ENCODE measurements around the gene GRAMD1B.
"Not testable (repeated sequence)": the region's sequence is repeated elsewhere in the genome, so short reads cannot be mapped to it uniquely, and the experiment has no call there.

GRAMD1B gene

DNA sequence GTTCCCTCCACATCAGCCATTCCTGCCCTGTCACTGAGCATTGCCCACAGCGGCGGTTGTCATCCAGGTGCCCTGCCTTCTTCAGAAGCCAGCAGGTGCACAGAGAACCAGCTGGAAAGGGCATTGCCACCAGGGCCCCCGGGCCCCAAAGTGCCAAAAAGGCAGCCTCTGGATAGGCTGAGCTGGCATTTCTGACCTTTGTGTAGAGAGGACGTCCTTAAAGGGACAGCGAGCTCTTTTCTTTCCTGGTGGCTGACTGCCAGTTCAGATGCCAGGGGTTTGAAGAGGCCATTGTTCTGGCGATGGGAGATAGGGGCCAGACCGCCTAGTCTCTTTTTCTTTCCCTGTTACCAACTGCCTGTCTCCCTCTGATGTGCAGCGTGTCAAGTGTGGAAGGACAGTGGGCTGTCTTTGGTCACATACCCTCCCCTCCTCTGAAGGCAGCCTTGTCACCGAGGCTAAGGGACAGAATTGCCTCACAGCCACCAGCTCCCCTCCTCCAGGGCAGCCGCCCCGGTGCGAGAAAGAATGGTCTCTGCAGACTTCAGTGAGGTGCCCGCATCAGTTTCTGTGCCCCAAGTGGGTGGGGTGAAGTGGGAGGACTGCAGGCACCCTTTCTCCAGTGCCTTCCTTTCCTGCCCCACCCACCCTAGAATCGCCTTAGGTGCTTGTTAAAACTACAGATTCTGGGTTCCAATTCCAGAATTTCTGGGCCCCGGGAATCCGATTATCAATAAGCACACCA, 114.7 kb downstream of the GRAMD1B start:
- DNase-seq, result no peak

DNA sequence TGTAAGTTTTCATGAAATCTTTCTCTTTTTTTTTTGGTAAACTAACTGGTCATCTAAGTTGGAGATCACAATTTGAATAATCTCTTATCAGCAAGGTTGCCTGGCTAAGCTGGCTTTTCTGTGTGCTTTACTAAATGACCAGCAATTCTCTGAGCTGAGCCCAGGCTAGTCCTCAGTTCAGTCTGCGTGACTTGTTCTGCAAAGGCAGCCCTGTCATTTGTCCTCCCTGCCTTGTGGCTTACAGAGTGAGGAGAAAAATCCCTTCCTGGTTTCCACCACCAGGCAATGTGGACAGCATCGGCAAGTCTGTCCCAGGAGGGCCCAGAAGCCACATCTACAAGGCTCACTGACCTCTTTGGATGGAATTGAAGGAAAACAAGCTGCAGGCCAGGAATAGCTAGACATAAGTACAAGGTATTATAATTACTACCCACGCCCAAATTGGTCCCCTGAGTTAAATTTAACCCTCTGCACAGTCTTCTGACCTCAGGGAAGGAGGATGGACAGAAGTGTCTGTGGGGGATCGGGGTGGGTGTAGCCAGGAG, 115.7 kb downstream of the GRAMD1B start:
- DNase-seq, result no peak

GRCh38 chr11:123546515-123546914, 116.4 kb downstream of the GRAMD1B start:
- no peak for DNase-seq

- DNase-seq, result no peak
Observed at GRCh38 chr11:123547180-123547579, 117.1 kb downstream of the GRAMD1B start.

- DNase-seq, result no peak
Observed at GRCh38 chr11:123548774-123549173, 118.7 kb downstream of the GRAMD1B start.

DNA sequence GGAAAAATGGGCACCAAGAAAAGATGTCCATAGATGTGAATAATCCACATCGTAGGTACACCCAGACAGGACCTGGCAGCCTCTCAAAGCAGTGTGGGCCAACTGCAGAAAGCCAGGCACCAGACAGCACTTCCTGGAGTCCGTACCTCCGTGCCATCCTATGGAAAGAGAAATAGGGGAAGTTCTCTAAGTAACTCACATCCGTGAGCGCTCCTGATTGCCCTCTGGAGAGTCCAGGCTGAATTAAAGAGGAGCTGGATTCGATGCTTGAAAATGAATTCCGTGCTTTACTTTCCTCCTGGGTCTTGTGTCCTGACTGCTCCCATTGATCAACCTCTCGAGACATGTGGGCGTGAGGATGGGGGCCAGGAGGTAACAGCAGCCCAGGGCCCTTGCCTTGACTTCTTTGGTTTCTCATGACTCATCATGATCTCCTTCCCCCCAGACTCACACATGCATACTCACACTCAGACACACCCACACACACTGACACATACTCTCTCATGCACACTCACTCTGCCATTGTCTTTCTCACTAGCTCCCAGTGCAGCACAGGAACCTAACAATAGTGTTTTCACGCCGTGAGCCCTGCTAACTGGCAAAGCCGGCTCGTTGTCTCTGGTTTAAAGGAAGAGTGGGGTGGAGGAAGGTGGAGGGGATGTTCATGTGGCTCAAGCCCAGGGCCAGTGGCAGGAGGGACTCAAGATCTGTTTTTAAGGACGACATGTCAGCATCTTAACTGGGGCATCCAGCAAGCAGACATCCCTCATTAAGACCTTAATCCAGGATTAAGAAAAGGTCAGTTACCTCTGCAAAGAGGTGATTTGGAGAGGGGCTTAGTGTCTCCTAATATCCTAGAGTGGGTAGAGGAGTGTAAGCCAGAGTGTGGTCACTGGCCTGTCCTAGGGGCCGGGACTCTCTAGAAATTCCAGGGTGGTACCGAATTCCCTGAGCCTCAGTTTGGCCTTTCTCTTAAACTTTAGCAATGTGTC, 120.2 kb downstream of the GRAMD1B start:
- no peak for DNase-seq

GRCh38 chr11:123551079-123551478, 121.0 kb downstream of the GRAMD1B start:
- DNase-seq, result no peak

DNA sequence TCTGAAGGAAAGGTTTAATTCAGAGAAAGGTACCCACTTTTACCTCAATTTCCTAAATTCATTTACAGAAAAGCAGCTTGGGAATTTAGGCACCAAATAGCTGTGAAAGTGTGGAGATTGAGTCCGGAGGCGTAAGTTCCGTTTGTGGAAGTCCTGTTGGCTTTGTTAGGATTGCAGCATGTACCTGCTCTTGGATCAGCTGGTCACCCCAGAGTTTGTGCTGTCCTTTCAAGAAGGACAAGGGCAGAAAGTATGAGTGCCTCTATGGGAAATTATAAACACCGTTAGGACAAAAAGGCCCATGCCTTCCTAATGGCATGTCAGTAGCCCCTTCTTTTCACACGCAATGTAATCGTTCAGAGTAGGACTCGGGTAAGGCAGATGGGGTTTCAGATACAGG, 126.6 kb downstream of the GRAMD1B start:
- no peak for DNase-seq

DNA sequence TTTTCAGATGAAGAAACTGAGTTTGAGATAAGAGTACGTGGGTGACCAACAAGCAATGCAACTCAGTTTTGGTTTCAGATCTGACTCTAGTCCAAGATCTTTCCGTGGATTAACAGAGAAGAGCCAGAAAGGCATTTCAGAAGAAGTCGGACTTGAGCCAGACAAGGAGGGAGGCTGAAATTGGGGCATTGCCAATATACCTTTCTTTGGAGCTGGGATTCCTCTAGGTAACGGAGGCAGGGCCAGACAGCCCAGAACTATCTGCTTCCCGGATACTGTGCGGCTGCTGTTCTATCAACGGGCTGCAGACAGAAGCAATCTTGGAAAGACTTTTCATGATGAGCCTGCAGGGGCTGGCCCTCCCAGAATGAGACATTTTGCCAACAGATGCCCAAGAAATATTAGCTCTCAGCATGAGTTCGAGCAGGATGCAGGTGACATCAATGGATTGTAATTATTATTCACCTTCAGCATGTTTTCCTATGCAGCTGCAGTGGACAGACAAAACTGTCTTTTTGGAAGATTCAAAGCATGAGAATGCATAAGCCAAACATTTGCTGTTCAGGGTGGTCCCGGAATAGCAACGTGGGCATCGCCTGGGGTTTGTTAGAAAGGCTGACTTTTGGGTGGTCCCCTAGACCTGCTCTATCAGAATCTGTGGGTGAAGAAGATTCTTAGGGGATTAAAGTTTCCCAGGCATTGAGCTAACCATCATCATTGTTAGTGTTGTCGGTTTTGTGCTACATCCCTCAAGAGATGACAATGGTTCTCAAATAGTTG, 128.7 kb downstream of the GRAMD1B start:
- DNase-seq, result no peak

DNA sequence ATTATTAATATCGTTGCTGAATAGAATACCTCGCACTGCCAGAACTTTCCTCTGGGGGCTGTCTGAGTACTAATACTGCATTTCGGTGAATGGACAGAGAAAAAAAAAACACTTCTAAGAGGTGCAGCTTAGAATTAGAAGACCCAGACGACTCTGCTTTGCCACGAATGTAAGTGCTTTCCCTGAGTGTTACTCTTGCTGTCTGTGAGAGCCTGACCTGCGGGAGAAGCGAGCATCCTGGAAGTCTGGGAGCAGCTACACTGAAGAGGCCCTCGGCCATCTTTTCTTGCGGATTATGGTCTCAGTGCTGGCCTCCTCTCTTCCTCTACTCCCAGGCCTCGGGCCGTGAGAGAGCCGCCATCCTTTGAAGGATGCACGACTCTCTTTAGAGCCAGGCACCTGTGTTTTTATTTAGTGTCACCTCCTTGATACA, 129.5 kb downstream of the GRAMD1B start:
- no peak for DNase-seq

DNA sequence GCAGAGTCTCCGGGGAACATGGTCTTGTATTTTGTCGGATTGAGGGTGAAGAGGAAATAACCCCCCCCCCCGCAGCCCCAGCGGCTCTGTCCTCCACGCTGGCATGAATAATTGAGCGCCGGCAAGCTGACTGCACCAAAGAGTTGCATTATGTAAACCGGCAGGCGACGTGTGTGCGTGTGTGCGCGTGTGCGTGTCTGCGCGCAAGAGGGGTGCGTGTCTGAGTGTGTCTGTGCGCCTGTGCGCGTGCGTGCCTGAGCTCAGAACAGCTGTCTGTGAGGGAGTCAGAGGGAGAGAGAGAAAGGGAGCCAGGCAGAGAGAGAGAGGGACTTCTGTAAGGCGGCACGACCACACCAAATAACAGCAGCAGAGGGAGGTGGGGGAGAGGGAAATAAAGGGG, 129.9 kb downstream of the GRAMD1B start:
- DNase-seq, result no peak

DNA sequence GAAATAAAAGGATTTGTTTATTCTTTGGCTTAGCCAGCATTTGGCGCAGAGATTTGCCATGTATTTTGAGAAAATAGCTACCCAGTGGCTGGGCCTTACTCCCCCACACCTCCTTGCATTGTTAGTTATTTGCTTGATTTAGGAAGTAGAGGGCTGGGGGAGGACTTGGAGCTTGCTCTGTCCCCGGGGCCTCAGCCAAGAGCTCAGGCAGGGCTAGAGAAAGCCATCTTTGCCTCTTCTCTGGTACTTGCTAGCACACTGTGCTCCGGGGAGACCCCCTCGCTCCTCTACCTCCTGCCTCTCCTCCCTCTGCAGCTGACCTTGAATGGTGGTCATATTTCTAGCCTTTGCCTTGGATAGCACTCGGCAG, 131.3 kb downstream of the GRAMD1B start:
- no peak for DNase-seq

DNA sequence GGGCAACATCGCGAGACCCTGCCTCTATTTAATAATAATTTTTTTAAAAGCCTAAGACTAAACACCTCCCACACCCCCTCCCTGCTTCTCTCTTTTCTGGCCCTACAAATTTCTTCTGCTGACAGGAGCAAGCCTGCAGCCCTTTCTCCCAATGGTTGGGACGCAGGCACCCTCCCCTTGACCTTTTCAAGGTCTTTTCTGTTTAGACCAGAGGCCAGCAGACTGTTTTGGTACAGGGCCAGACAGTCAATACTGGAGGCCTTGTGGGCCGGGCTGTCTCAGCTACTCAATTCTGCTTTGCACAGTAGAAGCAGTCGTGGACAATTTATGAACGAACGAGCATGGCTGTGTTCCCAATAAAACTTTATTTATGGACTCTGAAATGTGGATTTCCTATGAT, 132.1 kb downstream of the GRAMD1B start:
- DNase-seq, result no peak

GRCh38 chr11:123562829-123563228, 132.8 kb downstream of the GRAMD1B start:
- DNase-seq, result no peak

DNA sequence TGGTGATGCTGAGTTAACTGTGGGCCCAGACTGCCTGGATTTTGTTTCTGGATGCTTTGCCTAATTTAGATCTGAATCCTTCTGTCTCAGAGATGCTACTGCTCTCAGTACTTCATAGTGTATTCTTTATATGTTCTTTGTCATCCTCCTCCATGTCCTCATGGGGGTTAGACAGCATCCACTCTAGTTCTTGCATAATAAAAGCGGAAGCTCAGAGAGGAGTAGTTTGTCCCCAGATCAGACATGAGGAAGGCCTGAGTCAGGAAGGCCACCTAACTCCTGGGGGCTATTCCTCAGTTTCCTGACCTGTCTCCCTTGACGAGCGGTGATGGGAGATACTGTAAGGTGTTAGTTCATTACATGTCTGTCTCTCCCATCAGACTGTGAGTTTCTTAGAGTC, 134.2 kb downstream of the GRAMD1B start:
- no peak for DNase-seq

GRCh38 chr11:123566852-123567251, 136.8 kb downstream of the GRAMD1B start:
- DNase-seq, result no peak

DNA sequence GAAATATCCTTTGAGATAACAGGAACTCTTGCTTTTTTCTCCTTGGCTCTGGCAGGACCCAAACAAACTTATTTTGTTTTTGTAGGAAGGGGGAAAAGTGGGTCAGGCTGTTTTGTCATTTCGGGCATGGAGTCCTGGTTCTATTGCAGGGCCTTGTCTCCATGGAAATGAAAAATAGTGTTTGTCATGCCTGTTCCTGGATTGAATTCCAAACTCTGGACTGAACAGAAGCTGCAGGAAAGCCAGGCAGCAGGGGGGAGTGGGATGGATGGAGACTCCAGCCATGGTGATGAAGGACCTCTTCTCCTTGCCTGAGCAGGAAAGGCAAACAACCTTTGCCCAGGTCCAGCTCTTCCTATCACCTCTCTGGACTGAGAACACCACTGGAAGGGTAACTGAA, 137.4 kb downstream of the GRAMD1B start:
- no peak for DNase-seq

DNA sequence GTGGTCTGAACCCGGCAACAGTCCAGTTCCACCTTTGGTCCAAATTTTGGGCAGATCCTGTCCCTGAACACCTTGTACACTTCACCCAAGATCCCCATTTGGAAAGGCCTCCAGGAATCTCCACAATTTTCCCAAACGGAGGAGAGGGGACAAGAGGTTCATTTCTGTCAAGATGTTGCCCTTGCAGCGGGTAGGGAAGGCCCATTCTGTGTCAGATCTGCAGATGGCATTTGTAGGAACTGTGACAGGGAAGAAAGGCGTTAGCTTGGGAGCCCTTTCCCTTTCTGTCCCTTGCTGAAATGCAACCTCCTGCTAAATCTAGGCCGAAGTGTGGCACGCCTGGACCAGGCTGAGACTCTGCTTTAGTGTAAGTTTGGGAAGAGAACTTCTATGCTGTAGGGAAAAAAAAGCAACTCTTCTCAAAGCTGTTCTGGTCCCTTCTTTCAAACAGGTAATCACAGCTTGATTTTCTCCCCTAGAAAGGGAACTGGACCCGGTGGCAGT, 138.3 kb downstream of the GRAMD1B start:
- DNase-seq, result no peak

GRCh38 chr11:123569393-123569792, 139.3 kb downstream of the GRAMD1B start:
- no peak for DNase-seq

GRCh38 chr11:123570939-123571580, 141.0 kb downstream of the GRAMD1B start:
- DNase-seq, result no peak

GRCh38 chr11:123572791-123573190, 142.7 kb downstream of the GRAMD1B start:
- not testable (repeated sequence) for DNase-seq

DNA sequence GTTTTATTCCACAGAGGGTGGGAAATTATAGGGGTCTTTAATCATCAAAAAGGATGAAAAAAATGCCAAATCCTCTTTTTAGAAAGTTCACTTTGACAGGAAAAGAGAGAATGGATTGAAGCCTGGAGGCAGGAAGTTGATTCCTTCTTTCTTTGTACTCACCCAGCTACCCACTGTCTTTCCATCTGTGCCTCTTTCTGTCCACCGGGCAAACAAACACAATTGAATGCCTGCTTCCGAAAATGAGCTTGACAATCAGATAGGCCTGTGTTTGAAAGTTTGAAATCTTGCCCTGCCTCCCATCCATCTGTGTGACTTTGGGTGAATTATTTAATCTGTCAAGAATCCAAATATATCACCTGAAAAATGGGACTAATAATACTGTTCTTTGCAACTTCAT, 143.2 kb downstream of the GRAMD1B start:
- DNase-seq, result no peak
